Mesodermal cell (in vitro differentiated cells): Measurements from ENCODE around the gene NSMF.
"Not testable (repeated sequence)": the region's sequence is repeated elsewhere in the genome, so short reads cannot be mapped to it uniquely, and the experiment has no call there.

ENCODE experiments used
- H3K27ac ChIP-seq: 2 replicates; pipeline ENCODE4 v1.7.0; 2013; ENCODE audit warnings: mild to moderate bottlenecking, low read depth, low read length, moderate library complexity; ENCODE audit not compliant: severe bottlenecking
- H3K36me3 ChIP-seq: 2 replicates; pipeline ENCODE4 v1.7.1; 2013; ENCODE audit warnings: mild to moderate bottlenecking, low read length, moderate library complexity; ENCODE audit not compliant: control insufficient read depth, insufficient read depth
- H3K4me1 ChIP-seq: one replicate; pipeline ENCODE4 v1.7.1; 2013; ENCODE audit warnings: mild to moderate bottlenecking, low read length; ENCODE audit not compliant: insufficient read depth, control insufficient read depth, poor library complexity, severe bottlenecking
- H3K4me3 ChIP-seq: 2 replicates; pipeline ENCODE4 v1.7.0; 2013; ENCODE audit warnings: low read length, control low read depth, mild to moderate bottlenecking; ENCODE audit not compliant: insufficient read depth, poor library complexity, severe bottlenecking; ENCODE audit errors: extremely low read depth
- H3K9me3 ChIP-seq: 2 replicates; pipeline ENCODE4 v1.7.1; 2013; ENCODE audit warnings: mild to moderate bottlenecking, low read length, moderate library complexity; ENCODE audit not compliant: control insufficient read depth
- WGBS, 2 experiments: methylation state at CpG; one replicate each; pipeline ENCODE4 v1.1.5; 2013; ENCODE audit warnings: missing lambda C conversion rate in 2 of 2; ENCODE audit not compliant: insufficient coverage in 2 of 2; 5-methylcytosine and 5-hydroxymethylcytosine counted together

NSMF gene

GRCh38 chr9:137411260-137411644 lies 47.9 kb downstream of the NSMF start:
- H3K4me3 ChIP-seq, result no peak overlapping the region
- H3K9me3 ChIP-seq, result no peaks in the 10 kb centered on the region
- no peaks in the 10 kb centered on the region for H3K36me3 ChIP-seq
- H3K27ac ChIP-seq, result no peak overlapping the region
- peaks cover 7% of the 10 kb centered on the region for H3K4me1 ChIP-seq
- 88 to 92% methylated on average over 12 to 13 of the region's 17 CpGs for WGBS, 2 experiments

- 93 to 96% methylated on average over 13 to 15 of the region's 15 CpGs for WGBS, 2 experiments
- H3K27ac ChIP-seq, result no peak overlapping the region
- no peak overlapping the region for H3K4me3 ChIP-seq
- no peaks in the 10 kb centered on the region for H3K36me3 ChIP-seq
- peaks cover 7% of the 10 kb centered on the region for H3K4me1 ChIP-seq
- H3K9me3 ChIP-seq, result no peaks in the 10 kb centered on the region
Measured at GRCh38 chr9:137410891-137411249, 48.3 kb downstream of the NSMF start.

- not testable (repeated sequence) for H3K4me1 ChIP-seq, H3K4me3 ChIP-seq, H3K9me3 ChIP-seq, H3K27ac ChIP-seq, H3K36me3 ChIP-seq
- 93% methylated on average over 12 to 14 of the region's 18 CpGs for WGBS, 2 experiments
Measured at GRCh38 chr9:137410236-137410890, 48.8 kb downstream of the NSMF start.

- WGBS, 2 experiments, result 92 to 94% methylated on average over 11 of the region's 11 CpGs
- Histone ChIP-seq H3K4me3 (no peak overlapping the region), H3K36me3 (no peaks in the 10 kb centered on the region), H3K4me1 (peaks cover 7% of the 10 kb centered on the region), H3K27ac (no peak overlapping the region), H3K9me3 (no peaks in the 10 kb centered on the region)
Measured at GRCh38 chr9:137409515-137409914, 49.6 kb downstream of the NSMF start.

GRCh38 chr9:137408651-137409405 lies 50.3 kb downstream of the NSMF start:
- Histone ChIP-seq H3K27ac (no peak overlapping the region), H3K4me3 (no peak overlapping the region), H3K9me3 (no peaks in the 10 kb centered on the region), H3K36me3 (no peaks in the 10 kb centered on the region), H3K4me1 (peaks cover 7% of the 10 kb centered on the region)
- 95 to 96% methylated on average over 17 to 18 of the region's 24 CpGs for WGBS, 2 experiments

GRCh38 chr9:137407590-137408300 lies 51.4 kb downstream of the NSMF start:
- Histone ChIP-seq H3K27ac (no peak overlapping the region), H3K9me3 (no peaks in the 10 kb centered on the region), H3K36me3 (no peaks in the 10 kb centered on the region), H3K4me1 (peaks cover 7% of the 10 kb centered on the region), H3K4me3 (no peak overlapping the region)
- 89 to 91% methylated on average over 26 to 29 of the region's 31 CpGs for WGBS, 2 experiments

- H3K9me3 ChIP-seq, result no peaks in the 10 kb centered on the region
- WGBS, 2 experiments, result 8% methylated on average over 57 to 63 of the region's 63 CpGs
- peaks cover 3% of the 10 kb centered on the region for H3K4me1 ChIP-seq
- H3K27ac ChIP-seq, result no peak overlapping the region
- peak overlapping the region; percentile 19 for H3K4me3 ChIP-seq
- H3K36me3 ChIP-seq, result no peaks in the 10 kb centered on the region
Measured at GRCh38 chr9:137406876-137407589, 52.1 kb downstream of the NSMF start.

GRCh38 chr9:137406085-137406760 lies 52.9 kb downstream of the NSMF start:
- no peaks in the 10 kb centered on the region for H3K4me1 ChIP-seq
- no peaks in the 10 kb centered on the region for H3K9me3 ChIP-seq
- H3K36me3 ChIP-seq, result no peaks in the 10 kb centered on the region
- no peak overlapping the region for H3K27ac ChIP-seq
- 88 to 90% methylated on average over 15 to 17 of the region's 20 CpGs for WGBS, 2 experiments
- H3K4me3 ChIP-seq, result peak overlapping the region; percentile 19

GRCh38 chr9:137405677-137406081 lies 53.5 kb downstream of the NSMF start:
- WGBS, 2 experiments, result 94 to 96% methylated on average over 11 of the region's 11 CpGs
- Histone ChIP-seq H3K4me1 (no peaks in the 10 kb centered on the region), H3K27ac (no peak overlapping the region), H3K9me3 (no peaks in the 10 kb centered on the region), H3K36me3 (no peaks in the 10 kb centered on the region), H3K4me3 (no peak overlapping the region)

- no peaks in the 10 kb centered on the region for H3K9me3 ChIP-seq
- no peak overlapping the region for H3K27ac ChIP-seq
- no peaks in the 10 kb centered on the region for H3K36me3 ChIP-seq
- 93 to 94% methylated on average over 15 to 21 of the region's 24 CpGs for WGBS, 2 experiments
- H3K4me1 ChIP-seq, result no peaks in the 10 kb centered on the region
- H3K4me3 ChIP-seq, result no peak overlapping the region
Measured at GRCh38 chr9:137404961-137405567, 54.1 kb downstream of the NSMF start.
